Naive thymus-derived CD4-positive, alpha-beta T cell (primary cell): ENCODE data around the gene CD226. TPM values are rescaled to one million over a fixed set of nuclear protein-coding genes. Genes with fewer than 3 reads are reported as not detected.
"Not testable (repeated sequence)": the region's sequence is repeated elsewhere in the genome, so short reads cannot be mapped to it uniquely, and the experiment has no call there.

Experiments used
- ATAC-seq: fragments of 150-1000 bp; cut with Tn5 transposase; 2 replicates; pipeline ENCODE4 v1.10.0; 2021; ENCODE audit warnings: mild to moderate bottlenecking, moderate library complexity
- CTCF ChIA-PET: fragments of 350-600 bp; sonication (Branson Sonifier 250); formaldehyde crosslinking; loops from one replicate; lab custom pipeline; 2021; ENCODE audit warnings: antibody characterized with exemption; lab: Charles Lee
- POLR2A ChIA-PET: fragments of 350-600 bp; sonication (Branson Sonifier 250); formaldehyde crosslinking; loops from one replicate; lab custom pipeline; 2021; ENCODE audit warnings: antibody characterized with exemption, inconsistent platforms; lab: Charles Lee
- DNase-seq, 9 donors: peaks; one replicate each; pipeline versions ENCODE4 v3.0.0 to v3.0.0-alpha.2; 2020 to 2022; ENCODE audit warnings: mixed read lengths in 1 of 9
- H3K27ac ChIP-seq: one replicate; pipeline ENCODE4 v1.7.0; 2013; ENCODE audit warnings: mild to moderate bottlenecking, low read depth, low read length, moderate library complexity
- H3K27me3 ChIP-seq, 2 donors: one replicate each; pipeline ENCODE4 v1.7.0; 2013; ENCODE audit warnings: low read length in 2 of 2, mild to moderate bottlenecking in 2 of 2, moderate library complexity in 2 of 2; ENCODE audit not compliant: control insufficient read depth in 2 of 2, insufficient read depth in 2 of 2
- H3K36me3 ChIP-seq, 3 experiments: 1 replicate in 2 of 3; 2 replicates in 1 of 3; pipeline ENCODE4 v1.7.0; 2013; ENCODE audit warnings: low read length in 3 of 3, mild to moderate bottlenecking in 3 of 3, moderate library complexity in 1 of 3; ENCODE audit not compliant: insufficient read depth in 3 of 3, control insufficient read depth in 2 of 3
- H3K4me1 ChIP-seq, 2 donors: one replicate each; pipeline ENCODE4 v1.7.0; 2013; ENCODE audit warnings: low read length in 2 of 2, mild to moderate bottlenecking in 2 of 2, moderate library complexity in 1 of 2; ENCODE audit not compliant: control insufficient read depth in 2 of 2, insufficient read depth in 2 of 2
- H3K4me3 ChIP-seq: 2 replicates; pipeline ENCODE4 v1.7.0; 2013; ENCODE audit warnings: mild to moderate bottlenecking, low read length
- H3K9me3 ChIP-seq, 3 experiments: 1 replicate in 2 of 3; 2 replicates in 1 of 3; pipeline ENCODE4 v1.7.0; 2013; ENCODE audit warnings: low read length in 3 of 3; ENCODE audit not compliant: control insufficient read depth in 2 of 3
- H3K27ac Mint-ChIP-seq, 9 donors: one replicate each; pipeline ENCODE4 v1.8.0; 2020 to 2022; ENCODE audit warnings: mixed read lengths in 9 of 9, mild to moderate bottlenecking in 8 of 9, moderate library complexity in 5 of 9, inconsistent platforms in 2 of 9
- H3K27me3 Mint-ChIP-seq, 5 donors: one replicate each; pipeline ENCODE4 v1.8.0; 2021 to 2022; ENCODE audit warnings: mixed read lengths in 5 of 5, mild to moderate bottlenecking in 1 of 5
- H3K36me3 Mint-ChIP-seq, 5 donors: one replicate each; pipeline ENCODE4 v1.8.0; 2020 to 2022; ENCODE audit warnings: mixed read lengths in 5 of 5, mild to moderate bottlenecking in 3 of 5, inconsistent platforms in 1 of 5
- H3K4me1 Mint-ChIP-seq, 7 donors: one replicate each; pipeline ENCODE4 v1.8.0; 2020 to 2022; ENCODE audit warnings: mixed read lengths in 7 of 7, mild to moderate bottlenecking in 3 of 7, inconsistent platforms in 1 of 7
- H3K4me3 Mint-ChIP-seq, 10 donors: one replicate each; pipeline ENCODE4 v1.8.0; 2020 to 2022; ENCODE audit warnings: mild to moderate bottlenecking in 10 of 10, mixed read lengths in 10 of 10, moderate library complexity in 6 of 10, inconsistent platforms in 2 of 10
- H3K9me3 Mint-ChIP-seq, 11 donors: one replicate each; pipeline ENCODE4 v1.8.0; 2020 to 2022; ENCODE audit warnings: mixed read lengths in 11 of 11, mild to moderate bottlenecking in 4 of 11, inconsistent platforms in 1 of 11, moderate library complexity in 1 of 11
- intact Hi-C, 2 donors: fragments of 100-400 bp; cut with micrococcal nuclease; formaldehyde crosslinking; loops; one replicate each; pipeline ENCODE4 v1.15.1; 2023
- polyA plus RNA-seq, 2 donors: library from polyadenylated mRNA; unstranded; fragments of 300-500 nt; fragmentation: Illumina TruSeq; gene quantifications; one replicate each; pipeline ENCODE4 v1.2.3, GENCODE V29; 2021
- total RNA-seq, 6 experiments: library from RNA in 5 of 6; stranded (reverse) in 5 of 6; gene quantifications; 1 replicate in 5 of 6; 2 replicates in 1 of 6; pipeline ENCODE4 v1.2.3 and lab custom pipeline; 2021 to 2026

The CD226 gene
- total and polyA plus RNA-seq, 7 experiments from 2014 or later = 27.9 to 103 (median 45.9) TPM

DNA sequence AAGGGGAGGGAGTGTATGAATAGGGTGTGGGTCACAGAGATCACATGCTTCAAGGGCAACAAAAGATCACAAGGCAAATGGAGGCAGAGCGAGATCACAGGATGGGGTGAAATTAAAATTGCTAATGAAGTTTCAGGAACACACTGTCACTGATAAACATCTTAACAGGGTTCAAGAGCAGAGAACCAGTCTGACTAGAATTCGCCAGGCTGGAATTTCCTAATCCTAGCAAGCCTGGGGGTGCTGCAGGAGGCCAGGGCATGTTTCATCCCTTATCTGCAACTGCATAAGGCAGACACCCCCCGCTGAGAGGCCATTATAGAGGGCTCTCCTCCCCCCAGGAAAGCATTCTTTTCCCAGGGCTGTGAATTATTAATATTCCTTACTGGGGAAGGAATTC is 68.6 kb downstream of the CD226 start:
- H3K27ac ChIP-seq, H3K4me3 Mint-ChIP-seq, CTCF ChIA-PET, H3K9me3 Mint-ChIP-seq, H3K27me3 Mint-ChIP-seq, H3K4me3 ChIP-seq, H3K36me3 ChIP-seq, H3K27me3 ChIP-seq, ATAC-seq, H3K9me3 ChIP-seq, H3K4me1 ChIP-seq, DNase-seq, POLR2A ChIA-PET: not testable (repeated sequence)
- Mint-ChIP-seq H3K27ac (peak overlapping the region in 2 of 9 donors; percentile 34 to 41), H3K4me1 (peaks cover 12 to 72% (median 48%) of the 10 kb centered on the region in 7 donors), H3K36me3 (peaks cover 3 to 51% (median 36%) of the 10 kb centered on the region in 5 donors)
- intact Hi-C loops = loop anchor here in 1 of 2 donors (2.0 kb wide), 1 partner anchor 56 kb away; no protein-coding TSS in a partner anchor

DNA sequence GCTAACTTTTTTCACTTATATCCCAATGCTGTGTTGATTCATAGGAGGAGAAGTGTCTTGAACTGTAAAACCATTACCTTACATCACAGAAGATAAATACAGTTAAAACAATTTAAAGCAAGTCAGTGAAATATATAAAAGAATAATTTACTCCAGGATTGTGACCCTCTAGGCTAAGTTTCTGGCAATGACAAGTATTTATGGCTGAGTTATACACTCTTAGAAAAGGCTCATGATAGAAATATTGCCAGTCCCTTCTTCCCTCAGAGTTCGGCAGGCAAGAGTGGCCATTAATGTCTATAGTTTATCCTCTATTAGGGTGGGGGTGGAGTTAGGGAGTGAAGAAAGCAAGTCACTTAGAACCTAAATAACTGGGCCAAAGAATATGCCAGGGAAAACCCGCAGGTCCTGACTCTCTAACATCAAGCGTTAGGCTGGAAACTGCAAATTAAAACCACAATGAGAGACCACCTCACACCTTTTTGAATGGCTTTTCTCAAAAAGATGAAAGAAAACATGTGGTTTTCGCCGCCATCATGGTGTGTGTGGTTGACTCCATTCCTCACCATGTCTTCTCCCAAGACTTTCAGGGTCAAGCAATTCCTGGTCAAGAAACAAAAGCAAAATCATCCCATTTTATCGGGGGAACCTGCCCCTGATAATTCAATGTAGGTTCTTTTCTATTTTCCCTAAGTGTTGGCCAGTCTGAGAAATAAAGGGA is 69.3 kb downstream of the CD226 start:
- Histone ChIP-seq H3K4me3 (no peak overlapping the region), H3K36me3 (peaks cover 0 to 4% (median 0%) of the 10 kb centered on the region in 3 experiments), H3K27me3 (no peaks in the 10 kb centered on the region), H3K27ac (no peak overlapping the region), H3K4me1 (peaks cover under 1 to 4% of the 10 kb centered on the region in 2 donors), H3K9me3 (no peaks in the 10 kb centered on the region)
- no peak for DNase-seq
- ChIA-PET POLR2A (no interaction called here), CTCF (no interaction called here)
- Mint-ChIP-seq H3K36me3 (peaks cover 3 to 51% (median 38%) of the 10 kb centered on the region in 5 donors), H3K27ac (peak overlapping the region in 3 of 9 donors; percentile 13 to 41 (median 34)), H3K4me1 (peaks cover 12 to 67% (median 43%) of the 10 kb centered on the region in 7 donors), H3K27me3 (no peaks in the 10 kb centered on the region), H3K4me3 (no peak overlapping the region), H3K9me3 (peaks cover 0 to 10% (median 3%) of the 10 kb centered on the region in 11 donors)
- ATAC-seq = no peak
- intact Hi-C loops = loop anchor here in 1 of 2 donors (2.0 kb wide), 1 partner anchor 56 kb away; no protein-coding TSS in a partner anchor

DNA sequence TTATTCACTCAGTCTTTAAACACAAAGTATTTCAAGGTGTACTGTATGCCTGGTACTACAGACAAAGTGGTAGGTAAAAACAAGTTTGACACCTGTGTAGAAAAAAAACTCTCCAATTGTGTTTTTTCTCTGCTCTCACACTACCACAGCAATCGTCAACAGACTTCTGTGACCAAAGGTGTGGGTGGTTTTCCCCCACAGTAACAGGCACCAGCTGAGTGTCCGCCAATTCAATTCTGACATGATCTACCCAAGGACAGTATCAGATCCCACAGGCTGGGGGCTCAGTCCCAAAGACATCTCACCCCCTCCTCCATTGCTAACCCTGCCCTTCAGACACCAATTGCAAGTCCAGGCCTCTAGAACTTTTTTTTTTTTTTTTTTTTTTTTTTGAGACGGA is 71.2 kb downstream of the CD226 start:
- peaks cover 0 to 8% (median 0%) of the 10 kb centered on the region in 3 experiments for H3K36me3 ChIP-seq
- ChIA-PET CTCF (no interaction called here), POLR2A (interaction anchor here (0.6 to 0.7 kb wide), 2 partner anchors 15 to 517 kb away, joined by 3 to 6 read pairs; no protein-coding TSS in a partner anchor)
- H3K4me3 ChIP-seq = no peak overlapping the region
- H3K9me3 ChIP-seq = no peaks in the 10 kb centered on the region
- Mint-ChIP-seq H3K27me3 (no peaks in the 10 kb centered on the region), H3K9me3 (peaks cover 0 to 10% (median 3%) of the 10 kb centered on the region in 11 donors), H3K4me1 (peaks cover 13 to 64% (median 39%) of the 10 kb centered on the region in 7 donors), H3K27ac (peak overlapping the region in 1 of 9 donors; percentile 58), H3K36me3 (peaks cover 7 to 58% (median 50%) of the 10 kb centered on the region in 5 donors), H3K4me3 (no peak overlapping the region)
- H3K4me1 ChIP-seq = peaks cover 0 to 4% of the 10 kb centered on the region in 2 donors
- ATAC-seq (peak; percentile 44), DNase-seq (no peak)
- no peak overlapping the region for H3K27ac ChIP-seq
- H3K27me3 ChIP-seq = no peaks in the 10 kb centered on the region
- intact Hi-C loops = no loop called here

DNA sequence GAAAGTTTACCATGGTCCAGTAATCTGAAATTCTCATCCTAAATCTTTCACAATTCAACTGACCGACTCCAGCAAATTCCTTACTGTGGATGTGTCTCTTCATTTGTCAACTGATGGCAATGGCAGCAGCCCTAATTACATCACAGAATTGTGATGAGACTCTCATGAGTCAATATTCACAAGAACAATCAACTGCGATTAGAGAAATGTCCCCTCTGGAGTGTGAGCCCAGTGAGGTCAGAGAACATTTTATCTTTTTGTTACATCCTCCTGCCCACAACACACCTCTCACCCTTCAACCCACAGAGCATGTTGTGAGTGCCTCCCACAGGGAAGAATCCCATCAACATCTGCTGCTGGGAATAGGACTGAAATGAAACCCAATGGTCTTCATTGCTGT is 73.6 kb downstream of the CD226 start:
- Histone ChIP-seq H3K27me3 (no peaks in the 10 kb centered on the region), H3K4me3 (no peak overlapping the region), H3K9me3 (no peaks in the 10 kb centered on the region), H3K27ac (no peak overlapping the region), H3K36me3 (peaks cover 0 to 19% (median 0%) of the 10 kb centered on the region in 3 experiments), H3K4me1 (peaks cover 0 to 4% of the 10 kb centered on the region in 2 donors)
- DNase-seq = no peak
- Mint-ChIP-seq H3K27ac (peak overlapping the region in 2 of 9 donors; percentile 36 to 41), H3K36me3 (peaks cover 10 to 53% (median 48%) of the 10 kb centered on the region in 5 donors), H3K4me3 (no peak overlapping the region), H3K9me3 (peaks cover 0 to 7% (median 0%) of the 10 kb centered on the region in 11 donors), H3K4me1 (peaks cover 13 to 50% (median 33%) of the 10 kb centered on the region in 7 donors), H3K27me3 (no peaks in the 10 kb centered on the region)
- ChIA-PET CTCF (no interaction called here), POLR2A (no interaction called here)
- intact Hi-C loops = no loop called here
- peak; percentile 10 for ATAC-seq

DNA sequence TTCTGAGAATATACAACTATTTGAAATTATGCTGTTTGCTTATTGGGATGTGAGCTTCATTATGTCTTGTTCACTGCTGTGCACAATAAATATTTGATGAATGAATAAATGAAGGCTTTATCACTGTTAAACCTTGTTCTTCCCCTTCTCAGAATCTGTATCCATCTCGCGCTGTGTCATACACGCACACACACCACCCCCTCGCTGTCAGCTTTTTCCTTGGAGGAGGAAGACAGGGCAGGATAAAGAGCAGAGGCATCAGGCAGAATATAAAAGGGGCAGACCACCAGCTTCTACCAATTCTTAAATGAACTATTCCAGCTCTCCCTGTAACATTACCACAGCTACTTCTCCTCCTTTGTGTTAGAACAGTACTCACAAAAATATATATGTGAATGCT is 75.0 kb downstream of the CD226 start:
- H3K36me3 ChIP-seq = peaks cover 0 to 22% (median 0%) of the 10 kb centered on the region in 3 experiments
- Mint-ChIP-seq H3K4me1 (peaks cover 13 to 39% (median 29%) of the 10 kb centered on the region in 7 donors), H3K27ac (peak overlapping the region in 6 of 9 donors; percentile 7 to 39 (median 29)), H3K36me3 (peaks cover 7 to 51% (median 40%) of the 10 kb centered on the region in 5 donors), H3K9me3 (no peaks in the 10 kb centered on the region), H3K4me3 (no peak overlapping the region), H3K27me3 (no peaks in the 10 kb centered on the region)
- no peak overlapping the region for H3K27ac ChIP-seq
- intact Hi-C loops = no loop called here
- no peak for ATAC-seq
- H3K4me1 ChIP-seq = no peaks in the 10 kb centered on the region
- POLR2A ChIA-PET = interaction anchor here (0.6 to 0.7 kb wide), 2 partner anchors 15 to 66 kb away, joined by 3 to 5 read pairs; no protein-coding TSS in a partner anchor
- CTCF ChIA-PET = interaction anchor here (0.5 kb wide), 2 partner anchors 8 to 146 kb away, joined by 3 to 4 read pairs; no protein-coding TSS in a partner anchor
- no peak for DNase-seq
- no peaks in the 10 kb centered on the region for H3K9me3 ChIP-seq
- H3K4me3 ChIP-seq = no peak overlapping the region
- H3K27me3 ChIP-seq = no peaks in the 10 kb centered on the region

DNA sequence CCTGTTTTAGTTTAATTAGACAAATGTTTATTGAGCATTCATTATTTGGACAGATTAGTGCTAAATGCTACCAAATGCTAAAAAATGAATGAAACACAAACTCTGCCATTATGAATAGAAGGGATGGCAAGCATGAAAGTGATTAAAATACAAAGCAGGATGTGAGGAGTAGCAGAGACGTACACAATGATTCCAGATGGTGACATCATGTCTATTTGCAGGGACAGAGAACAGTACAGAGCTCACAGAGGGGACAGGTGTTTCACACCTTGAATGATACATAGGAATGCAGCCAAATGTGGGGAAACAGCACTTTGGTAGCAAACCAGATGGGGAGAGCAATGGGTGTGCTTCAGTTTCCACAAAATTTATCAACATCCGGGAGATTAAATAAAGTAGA is 76.3 kb downstream of the CD226 start:
- Mint-ChIP-seq H3K27me3 (no peaks in the 10 kb centered on the region), H3K9me3 (no peaks in the 10 kb centered on the region), H3K36me3 (peaks cover 7 to 49% (median 38%) of the 10 kb centered on the region in 5 donors), H3K27ac (peak overlapping the region in 6 of 9 donors; percentile 3 to 77 (median 22)), H3K4me1 (peaks cover 13 to 40% (median 26%) of the 10 kb centered on the region in 7 donors), H3K4me3 (no peak overlapping the region)
- CTCF ChIA-PET = interaction anchor here (0.7 kb wide), 2 partner anchors 33 to 793 kb away, joined by 3 read pairs; no protein-coding TSS in a partner anchor
- H3K4me1 ChIP-seq = no peaks in the 10 kb centered on the region
- ATAC-seq = no peak
- DNase-seq = no peak
- H3K4me3 ChIP-seq = no peak overlapping the region
- POLR2A ChIA-PET = no interaction called here
- no peak overlapping the region for H3K27ac ChIP-seq
- intact Hi-C loops = no loop called here
- peaks cover 0 to 22% (median 0%) of the 10 kb centered on the region in 3 experiments for H3K36me3 ChIP-seq
- no peaks in the 10 kb centered on the region for H3K9me3 ChIP-seq
- H3K27me3 ChIP-seq = no peaks in the 10 kb centered on the region
